ENCODE measurements around the gene TMEM156.
A peak's percentile ranks its signal among the peaks of the same experiment; 100 is the strongest.
"Not testable (repeated sequence)": the region's sequence is repeated elsewhere in the genome, so short reads cannot be mapped to it uniquely, and the experiment has no call there.

TMEM156 gene

GRCh38 chr4:39002058-39002457 lies 30.2 kb downstream of the TMEM156 start:
- WGBS = 100% methylated on average over 2 of the region's 4 CpGs

DNA sequence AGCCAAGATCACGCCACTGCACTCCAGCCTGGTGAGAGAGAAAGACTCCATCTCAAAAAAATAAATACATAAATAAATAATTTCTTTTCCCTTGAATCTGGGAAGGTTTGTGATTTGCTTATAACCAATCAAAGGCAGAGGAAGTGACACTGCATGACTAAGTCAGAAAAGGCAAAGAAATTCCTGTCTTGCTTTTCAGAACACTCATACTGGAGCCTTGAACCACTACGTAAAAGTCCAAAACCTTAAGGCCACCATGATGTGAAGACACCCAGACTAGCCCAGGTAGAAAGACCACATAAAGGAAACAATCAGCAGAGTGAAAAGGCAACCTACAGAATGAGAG lies 36.6 kb downstream of the TMEM156 start:
- H3K27me3 ChIP-seq (ENCODE audit: control insufficient read depth in 1 of 2, insufficient read depth in 1 of 2, low read length in 2 of 2) = no peaks in the 10 kb centered on the region
- H3K79me1 ChIP-seq (replicated peaks; ENCODE audit: low read length, poor library complexity, severe bottlenecking) = no peaks in the 10 kb centered on the region
- no peak overlapping the region for H2BK15ac ChIP-seq (ENCODE audit: low read depth, poor library complexity, severe bottlenecking)
- no peak overlapping the region for H3K4me2 ChIP-seq (ENCODE audit: low read length, poor library complexity, severe bottlenecking)
- H2BK5ac ChIP-seq (ENCODE audit: low read depth, low read length, poor library complexity, severe bottlenecking) = no peak overlapping the region
- H3K36me3 ChIP-seq (ENCODE audit: control insufficient read depth in 1 of 2, insufficient read depth in 2 of 2, low read depth in 1 of 2, low read length in 2 of 2) = no peaks in the 10 kb centered on the region
- peak overlapping the region; percentile 81 for H3K9ac ChIP-seq (ENCODE audit: low read length)
- no peak overlapping the region for H3K4ac ChIP-seq (ENCODE audit: low read depth in 1 of 2, low read length in 2 of 2)
- H4K8ac ChIP-seq (ENCODE audit: low read length) = no peak overlapping the region
- H3K14ac ChIP-seq (ENCODE audit: low read length in 2 of 2) = no peak overlapping the region
- H4K91ac ChIP-seq (ENCODE audit: low read length) = no peak overlapping the region
- H2BK120ac ChIP-seq (ENCODE audit: low read depth, low read length) = no peak overlapping the region
- H2BK12ac ChIP-seq (ENCODE audit: low read length in 2 of 2) = no peak overlapping the region
- DNase-seq = no peak
- 90% methylated on average over 1 of the region's 2 CpGs for WGBS
- no peak overlapping the region for H2AFZ ChIP-seq (ENCODE audit: low read depth, low read length)
- no peak overlapping the region for H3K27ac ChIP-seq (ENCODE audit: low read length, poor library complexity, severe bottlenecking)
- peaks cover 5% of the 10 kb centered on the region for H3K9me3 ChIP-seq (ENCODE audit: control insufficient read depth, low read length)
- H3K4me1 ChIP-seq (ENCODE audit: control insufficient read depth, insufficient read depth, low read depth, low read length) = no peaks in the 10 kb centered on the region
- no peak overlapping the region for H3K18ac ChIP-seq (ENCODE audit: low read depth in 1 of 2, low read length in 2 of 2)
- H3K4me3 ChIP-seq (ENCODE audit: insufficient read depth in 1 of 2, low read depth in 1 of 2, low read length in 2 of 2) = peak overlapping the region in 1 of 2 experiments; percentile 8
- H2AK5ac ChIP-seq (ENCODE audit: low read length, severe bottlenecking) = no peak overlapping the region
- no peak overlapping the region for H3K23ac ChIP-seq (ENCODE audit: low read length in 2 of 2)

More at GRCh38 chr4:39002058-39002457, 30.2 kb downstream of the TMEM156 start:
- not testable (repeated sequence) for H3K4me3 ChIP-seq (ENCODE audit: insufficient read depth in 1 of 2, low read depth in 1 of 2, low read length in 2 of 2); H3K18ac ChIP-seq (ENCODE audit: low read depth in 1 of 2, low read length in 2 of 2); H3K36me3 ChIP-seq (ENCODE audit: control insufficient read depth in 1 of 2, insufficient read depth in 2 of 2, low read depth in 1 of 2, low read length in 2 of 2); H2BK12ac ChIP-seq (ENCODE audit: low read length in 2 of 2); H2AFZ ChIP-seq (ENCODE audit: low read depth, low read length); H4K91ac ChIP-seq (ENCODE audit: low read length); H2BK15ac ChIP-seq (ENCODE audit: low read depth, poor library complexity, severe bottlenecking); H3K27me3 ChIP-seq (ENCODE audit: control insufficient read depth in 1 of 2, insufficient read depth in 1 of 2, low read length in 2 of 2); H3K23ac ChIP-seq (ENCODE audit: low read length in 2 of 2); H2BK5ac ChIP-seq (ENCODE audit: low read depth, low read length, poor library complexity, severe bottlenecking); H3K9ac ChIP-seq (ENCODE audit: low read length); H3K9me3 ChIP-seq (ENCODE audit: control insufficient read depth, low read length); H4K8ac ChIP-seq (ENCODE audit: low read length); H3K4me1 ChIP-seq (ENCODE audit: control insufficient read depth, insufficient read depth, low read depth, low read length); H2AK5ac ChIP-seq (ENCODE audit: low read length, severe bottlenecking); DNase-seq; H3K4ac ChIP-seq (ENCODE audit: low read depth in 1 of 2, low read length in 2 of 2); H3K79me1 ChIP-seq (replicated peaks; ENCODE audit: low read length, poor library complexity, severe bottlenecking); H2BK120ac ChIP-seq (ENCODE audit: low read depth, low read length); H3K4me2 ChIP-seq (ENCODE audit: low read length, poor library complexity, severe bottlenecking); H3K14ac ChIP-seq (ENCODE audit: low read length in 2 of 2); H3K27ac ChIP-seq (ENCODE audit: low read length, poor library complexity, severe bottlenecking)

DNA sequence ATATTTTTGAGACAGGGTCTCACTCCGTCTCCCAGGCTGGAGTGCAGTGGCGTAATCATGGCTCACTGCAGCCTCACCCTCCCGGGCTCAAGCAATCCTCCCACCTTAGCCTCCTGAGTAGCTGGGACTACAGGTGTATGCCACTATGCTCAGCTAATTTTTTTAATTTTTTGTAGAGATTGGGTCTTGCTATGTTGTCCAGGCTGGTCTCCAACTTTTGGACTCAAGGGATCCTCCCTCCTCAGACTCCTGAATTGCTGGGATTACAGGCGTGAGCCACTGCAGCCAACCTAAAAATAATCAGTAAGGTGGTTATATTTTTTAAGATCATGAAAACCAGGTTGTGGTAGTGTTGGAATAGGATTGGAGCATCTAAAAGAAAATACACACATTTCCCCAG lies 38.1 kb downstream of the TMEM156 start:
- 98% methylated on average over 4 of the region's 4 CpGs for WGBS

GRCh38 chr4:38993683-38994082 lies 38.5 kb downstream of the TMEM156 start:
- WGBS = 97% methylated on average over 3 of the region's 3 CpGs
- no peak overlapping the region for H2BK12ac ChIP-seq (ENCODE audit: low read length in 2 of 2)
- no peak overlapping the region for H3K9ac ChIP-seq (ENCODE audit: low read length)
- no peak overlapping the region for H3K27ac ChIP-seq (ENCODE audit: low read length, poor library complexity, severe bottlenecking)
- H2BK5ac ChIP-seq (ENCODE audit: low read depth, low read length, poor library complexity, severe bottlenecking) = no peak overlapping the region
- H3K27me3 ChIP-seq (ENCODE audit: control insufficient read depth in 1 of 2, insufficient read depth in 1 of 2, low read length in 2 of 2) = no peaks in the 10 kb centered on the region
- H2BK120ac ChIP-seq (ENCODE audit: low read depth, low read length) = no peak overlapping the region
- H2BK15ac ChIP-seq (ENCODE audit: low read depth, poor library complexity, severe bottlenecking) = no peak overlapping the region
- H4K8ac ChIP-seq (ENCODE audit: low read length) = no peak overlapping the region
- H3K4me3 ChIP-seq (ENCODE audit: insufficient read depth in 1 of 2, low read depth in 1 of 2, low read length in 2 of 2) = no peak overlapping the region
- no peak overlapping the region for H3K18ac ChIP-seq (ENCODE audit: low read depth in 1 of 2, low read length in 2 of 2)
- H2AK5ac ChIP-seq (ENCODE audit: low read length, severe bottlenecking) = no peak overlapping the region
- H3K79me1 ChIP-seq (replicated peaks; ENCODE audit: low read length, poor library complexity, severe bottlenecking) = peaks cover 2% of the 10 kb centered on the region
- no peak overlapping the region for H3K4ac ChIP-seq (ENCODE audit: low read depth in 1 of 2, low read length in 2 of 2)
- H3K9me3 ChIP-seq (ENCODE audit: control insufficient read depth, low read length) = no peaks in the 10 kb centered on the region
- H3K4me1 ChIP-seq (ENCODE audit: control insufficient read depth, insufficient read depth, low read depth, low read length) = no peaks in the 10 kb centered on the region
- no peak for DNase-seq
- no peak overlapping the region for H3K23ac ChIP-seq (ENCODE audit: low read length in 2 of 2)
- no peaks in the 10 kb centered on the region for H3K36me3 ChIP-seq (ENCODE audit: control insufficient read depth in 1 of 2, insufficient read depth in 2 of 2, low read depth in 1 of 2, low read length in 2 of 2)
- no peak overlapping the region for H3K4me2 ChIP-seq (ENCODE audit: low read length, poor library complexity, severe bottlenecking)
- no peak overlapping the region for H4K91ac ChIP-seq (ENCODE audit: low read length)
- no peak overlapping the region for H2AFZ ChIP-seq (ENCODE audit: low read depth, low read length)
- H3K14ac ChIP-seq (ENCODE audit: low read length in 2 of 2) = no peak overlapping the region

More for the DNA sequence above, 38.1 kb downstream of the TMEM156 start:
- Histone ChIP-seq H4K8ac (ENCODE audit: low read length) (no peak overlapping the region), H3K9me3 (ENCODE audit: control insufficient read depth, low read length) (no peaks in the 10 kb centered on the region), H2AK5ac (ENCODE audit: low read length, severe bottlenecking) (no peak overlapping the region), H3K14ac (ENCODE audit: low read length in 2 of 2) (no peak overlapping the region), H4K91ac (ENCODE audit: low read length) (no peak overlapping the region), H3K27me3 (ENCODE audit: control insufficient read depth in 1 of 2, insufficient read depth in 1 of 2, low read length in 2 of 2) (no peaks in the 10 kb centered on the region), H3K23ac (ENCODE audit: low read length in 2 of 2) (no peak overlapping the region), H3K18ac (ENCODE audit: low read depth in 1 of 2, low read length in 2 of 2) (no peak overlapping the region), H3K79me1 (replicated peaks; ENCODE audit: low read length, poor library complexity, severe bottlenecking) (peaks cover 2% of the 10 kb centered on the region), H3K9ac (ENCODE audit: low read length) (no peak overlapping the region), H2BK120ac (ENCODE audit: low read depth, low read length) (no peak overlapping the region), H2BK15ac (ENCODE audit: low read depth, poor library complexity, severe bottlenecking) (no peak overlapping the region), H2BK5ac (ENCODE audit: low read depth, low read length, poor library complexity, severe bottlenecking) (no peak overlapping the region), H3K4me1 (ENCODE audit: control insufficient read depth, insufficient read depth, low read depth, low read length) (no peaks in the 10 kb centered on the region), H3K27ac (ENCODE audit: low read length, poor library complexity, severe bottlenecking) (no peak overlapping the region), H3K4me3 (ENCODE audit: insufficient read depth in 1 of 2, low read depth in 1 of 2, low read length in 2 of 2) (no peak overlapping the region), H3K4me2 (ENCODE audit: low read length, poor library complexity, severe bottlenecking) (no peak overlapping the region), H2BK12ac (ENCODE audit: low read length in 2 of 2) (no peak overlapping the region), H3K36me3 (ENCODE audit: control insufficient read depth in 1 of 2, insufficient read depth in 2 of 2, low read depth in 1 of 2, low read length in 2 of 2) (no peaks in the 10 kb centered on the region), H2AFZ (ENCODE audit: low read depth, low read length) (no peak overlapping the region), H3K4ac (ENCODE audit: low read depth in 1 of 2, low read length in 2 of 2) (no peak overlapping the region)
- DNase-seq = no peak
